Activated CD4-positive, alpha-beta T cell treated with anti-CD3 and anti-CD28 coated beads, Interleukin-10, Interleukin-2, amounts not matched to agents 100 ng/mL and 50 ng/mL, durations not matched to agents 16 hours and 8 hours (primary cell): ENCODE results near the gene TBC1D22B.

Experiments
- DNase-seq: peaks from one replicate; pipeline ENCODE4 v3.0.0-alpha.2; 2020

The TBC1D22B gene, protein sequence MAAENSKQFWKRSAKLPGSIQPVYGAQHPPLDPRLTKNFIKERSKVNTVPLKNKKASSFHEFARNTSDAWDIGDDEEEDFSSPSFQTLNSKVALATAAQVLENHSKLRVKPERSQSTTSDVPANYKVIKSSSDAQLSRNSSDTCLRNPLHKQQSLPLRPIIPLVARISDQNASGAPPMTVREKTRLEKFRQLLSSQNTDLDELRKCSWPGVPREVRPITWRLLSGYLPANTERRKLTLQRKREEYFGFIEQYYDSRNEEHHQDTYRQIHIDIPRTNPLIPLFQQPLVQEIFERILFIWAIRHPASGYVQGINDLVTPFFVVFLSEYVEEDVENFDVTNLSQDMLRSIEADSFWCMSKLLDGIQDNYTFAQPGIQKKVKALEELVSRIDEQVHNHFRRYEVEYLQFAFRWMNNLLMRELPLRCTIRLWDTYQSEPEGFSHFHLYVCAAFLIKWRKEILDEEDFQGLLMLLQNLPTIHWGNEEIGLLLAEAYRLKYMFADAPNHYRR

GRCh38 chr6:37257634-37258404 is at the start of gene TBC1D22B, which contains the start of gene TMEM217:
Gene TBC1D22B, plus strand, starts transcription at chr6:37257772. Its CDS starts 146 bp downstream, at chr6:37257918.
Gene TMEM217, minus strand, starts transcription at chr6:37258144. Its CDS starts 39,114 bp downstream, at chr6:37219030.
- DNase-seq: peak; percentile 99

DNA sequence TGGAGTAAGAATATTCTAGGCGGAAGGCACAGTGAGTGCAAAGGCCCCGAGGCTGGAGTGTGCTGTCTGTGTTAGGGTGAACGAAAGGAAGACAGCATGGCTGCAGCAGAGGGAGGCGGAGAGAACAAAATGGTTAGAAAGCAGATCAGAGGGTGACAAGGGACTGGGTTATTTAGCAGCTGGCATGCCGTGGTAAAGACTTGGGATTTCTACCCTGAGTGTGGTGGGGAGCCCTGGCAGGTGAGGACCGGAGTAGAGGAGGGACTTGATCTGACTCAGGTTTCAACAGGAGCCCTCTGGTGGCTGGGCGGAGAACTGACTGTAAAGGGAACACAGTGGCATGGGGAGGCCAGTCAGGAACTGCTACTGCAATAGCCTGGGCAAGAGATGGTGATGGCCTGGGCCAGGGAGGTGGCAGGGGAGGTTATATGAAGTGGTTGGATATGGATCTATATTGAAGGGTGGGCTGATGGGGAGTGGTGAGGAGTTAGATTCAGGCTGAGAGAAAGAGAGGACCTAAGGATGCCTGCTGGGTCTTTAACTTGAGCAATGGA is 49.6 kb upstream of the TBC1D22B start:
- DNase-seq: peak; percentile 96

- DNase-seq: no peak
Observed at GRCh38 chr6:37208793-37209192, 48.8 kb upstream of the TBC1D22B start.

- peak; percentile 56 for DNase-seq
Observed at GRCh38 chr6:37209461-37210205, 47.9 kb upstream of the TBC1D22B start.

GRCh38 chr6:37210313-37210968 is 47.1 kb upstream of the TBC1D22B start:
- peak; percentile 90 for DNase-seq

- no peak for DNase-seq
Observed at GRCh38 chr6:37212268-37212667, 45.3 kb upstream of the TBC1D22B start.

DNA sequence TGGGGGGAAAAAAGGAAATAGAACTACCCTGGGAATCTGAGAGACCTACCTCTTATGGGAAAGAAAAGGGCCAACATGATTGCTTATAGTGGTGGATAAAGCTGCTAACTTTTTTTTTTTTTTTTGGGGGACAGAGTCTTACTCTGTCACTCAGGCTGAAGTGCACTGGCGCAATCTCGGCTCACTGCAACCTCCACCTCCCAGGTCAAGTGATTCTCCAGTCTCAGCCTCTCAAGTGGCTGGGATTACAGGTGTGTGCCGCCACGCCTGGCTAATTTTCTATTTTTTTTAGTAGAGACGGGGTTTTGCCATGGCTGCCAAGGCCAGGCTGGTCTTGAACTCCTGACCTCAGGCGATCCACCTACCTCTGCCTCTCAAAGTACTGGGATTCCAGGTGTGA is 39.5 kb upstream of the TBC1D22B start:
- no peak for DNase-seq

DNA sequence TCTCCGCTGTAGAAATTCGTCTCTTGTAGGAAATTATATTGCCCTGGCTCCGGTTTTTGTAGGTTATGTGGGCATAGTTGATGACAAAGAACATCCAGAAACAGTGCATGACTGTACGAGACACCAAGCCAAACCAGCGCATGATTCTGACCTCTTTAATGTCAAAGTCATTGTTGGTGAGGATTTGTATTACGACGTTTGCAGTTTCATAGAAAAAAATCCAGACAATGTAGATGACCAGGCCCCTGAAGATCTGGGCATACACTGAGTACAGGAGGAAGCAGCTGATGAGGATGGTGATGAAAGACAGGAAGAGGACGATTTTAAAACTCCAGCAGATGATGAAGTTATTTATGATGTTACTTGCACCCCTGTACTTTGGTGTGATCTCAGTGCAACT is 39.1 kb upstream of the TBC1D22B start:
- no peak for DNase-seq

DNA sequence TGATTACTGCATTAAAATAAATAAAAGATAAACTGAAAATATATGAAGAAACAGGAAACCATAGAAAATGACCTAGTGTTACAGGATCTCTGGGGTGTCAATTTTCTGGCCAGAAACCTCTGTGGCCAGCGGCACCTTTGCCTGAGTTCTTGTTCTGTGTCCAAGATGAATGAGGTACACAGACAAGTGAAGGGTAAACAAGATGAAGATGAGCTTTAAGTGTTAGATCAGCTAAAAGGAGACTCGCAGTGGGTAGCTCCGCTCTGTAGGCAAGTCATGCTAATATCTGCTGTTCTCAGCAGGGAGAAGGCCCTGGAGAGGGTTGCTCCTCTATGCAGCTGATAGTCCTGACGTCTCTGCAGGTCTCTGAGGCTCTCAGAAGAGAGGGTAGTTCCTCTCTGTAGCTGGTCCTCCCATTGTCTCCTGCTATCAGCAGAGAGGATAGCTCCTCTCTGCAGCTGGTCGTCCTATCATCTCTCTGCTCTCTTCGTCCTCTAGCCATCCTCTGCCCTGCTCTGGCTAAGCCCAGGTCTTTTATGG is 35.9 kb upstream of the TBC1D22B start:
- DNase-seq: no peak

GRCh38 chr6:37222125-37222967 is 35.2 kb upstream of the TBC1D22B start:
- DNase-seq: peak; percentile 90

- DNase-seq: no peak
Observed at GRCh38 chr6:37222992-37223391, 34.6 kb upstream of the TBC1D22B start.

- DNase-seq: no peak
Observed at GRCh38 chr6:37225350-37226169, 32.0 kb upstream of the TBC1D22B start.

- no peak for DNase-seq
Observed at GRCh38 chr6:37230104-37230503, 27.5 kb upstream of the TBC1D22B start.

DNA sequence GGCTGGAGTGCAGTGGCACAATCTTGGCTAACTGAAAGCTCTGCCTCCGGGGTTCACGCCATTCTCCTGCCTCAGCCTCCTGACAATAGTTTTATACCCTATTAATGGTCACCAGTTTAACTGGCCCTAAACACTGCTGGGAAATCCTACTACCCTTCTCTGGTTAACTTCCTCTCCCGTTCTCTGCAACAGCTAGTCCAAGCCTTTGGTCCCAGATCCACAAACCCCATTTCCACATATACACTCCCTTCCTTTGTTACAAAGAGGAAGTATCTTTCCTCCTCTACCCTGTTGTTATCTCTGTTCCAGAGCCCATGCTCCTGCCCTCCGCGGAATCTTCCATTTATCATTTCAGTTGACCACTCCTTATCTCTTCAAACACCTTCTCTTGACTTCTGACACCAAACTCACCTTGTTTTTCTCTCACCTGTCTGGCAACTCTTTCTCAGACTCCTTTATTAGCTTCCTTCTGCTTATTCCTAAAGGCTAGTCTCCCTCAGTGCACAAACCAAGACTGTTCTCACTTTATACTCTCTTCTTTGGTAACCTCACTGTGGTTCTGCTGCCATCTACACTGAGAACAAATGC is 25.0 kb upstream of the TBC1D22B start:
- no peak for DNase-seq

DNA sequence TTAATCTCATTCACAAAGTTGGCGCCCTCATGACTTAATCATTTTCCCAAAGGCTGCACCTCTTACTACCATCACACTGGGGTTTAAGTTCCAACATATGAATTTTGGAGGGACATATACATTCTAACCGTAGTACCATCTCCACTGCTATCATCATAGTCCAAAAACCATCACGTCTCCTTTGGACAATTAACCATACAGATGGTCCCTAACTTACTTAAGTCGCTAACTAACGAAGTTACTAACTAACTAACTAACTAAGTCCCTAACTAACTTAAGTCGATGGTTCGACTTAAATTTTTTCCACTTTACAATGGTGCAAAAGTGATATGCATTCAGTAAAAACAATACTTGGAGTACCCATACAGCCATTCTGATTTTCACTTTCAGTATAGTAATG is 24.0 kb upstream of the TBC1D22B start:
- no peak for DNase-seq

DNA sequence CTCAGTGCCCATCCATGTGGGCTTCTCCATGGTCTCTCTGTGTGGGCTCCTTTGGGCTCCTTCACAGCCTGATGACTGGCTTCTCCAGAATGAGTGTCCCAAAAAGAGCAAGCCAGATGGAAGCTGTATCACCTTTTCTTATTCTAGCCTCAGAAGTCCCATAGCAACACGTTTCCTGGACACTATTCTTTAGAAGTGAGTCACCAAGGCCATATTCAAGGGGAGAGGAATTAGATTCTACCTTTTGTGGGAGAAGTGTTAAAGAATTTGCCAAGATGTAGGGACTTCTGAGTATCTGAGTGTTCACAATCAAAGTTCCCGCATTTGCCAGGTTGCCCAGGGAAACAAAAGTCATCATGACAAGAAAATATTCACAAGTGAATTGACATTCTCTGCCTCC is 20.7 kb upstream of the TBC1D22B start:
- no peak for DNase-seq

DNA sequence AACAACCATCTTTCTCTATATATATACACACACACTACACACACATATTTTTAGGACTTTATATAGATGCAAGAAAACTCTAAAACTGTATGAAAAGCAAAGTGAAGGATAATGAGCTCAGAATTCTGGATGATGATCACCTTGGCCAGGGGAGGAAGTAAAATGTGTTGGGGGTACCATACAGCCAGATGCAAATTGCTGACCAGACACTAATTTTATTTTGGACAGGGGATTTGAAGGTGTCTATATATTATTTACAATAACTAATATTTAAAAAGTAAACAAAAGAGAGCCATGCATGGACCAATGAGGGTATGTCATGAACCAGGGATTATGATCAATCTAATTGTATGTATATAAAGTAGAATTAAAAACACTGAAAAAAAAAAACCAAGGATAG is 19.8 kb upstream of the TBC1D22B start:
- no peak for DNase-seq

- no peak for DNase-seq
Observed at GRCh38 chr6:37238381-37238780, 19.2 kb upstream of the TBC1D22B start.

GRCh38 chr6:37239526-37239925 is 18.0 kb upstream of the TBC1D22B start:
- DNase-seq: no peak
